Neutrophil (primary cell): ENCODE data around the gene ITGB2.

Source experiments
- H3K27ac ChIP-seq: fragments of 200-600 bp; sonication (generic); 2 replicates; pipeline ENCODE4 v1.5.1; 2016; ENCODE audit warnings: mild to moderate bottlenecking, moderate library complexity
- H3K27me3 ChIP-seq: fragments of 200-600 bp; sonication (generic); 2 replicates; pipeline ENCODE4 v1.6.0; 2016; ENCODE audit warnings: mild to moderate bottlenecking
- H3K36me3 ChIP-seq: fragments of 200-600 bp; sonication (generic); 2 replicates; pipeline ENCODE4 v1.5.1; 2017
- H3K4me1 ChIP-seq, 2 experiments: fragments of 200-600 bp in 1 of 2; sonication (generic) in 1 of 2; 1 replicate in 1 of 2; 2 replicates in 1 of 2; pipeline versions ENCODE4 v1.5.1 to v1.6.1; 2013 to 2016; ENCODE audit warnings: low read depth in 1 of 2, low read length in 1 of 2, mild to moderate bottlenecking in 1 of 2, moderate library complexity in 1 of 2; ENCODE audit not compliant: control insufficient read depth in 1 of 2, insufficient read depth in 1 of 2
- H3K4me3 ChIP-seq, 2 experiments: fragments of 200-600 bp in 1 of 2; sonication (generic) in 1 of 2; 1 replicate in 1 of 2; 2 replicates in 1 of 2; pipeline ENCODE4 v1.5.1; 2013 to 2016; ENCODE audit warnings: low read depth in 1 of 2, low read length in 1 of 2, mild to moderate bottlenecking in 1 of 2, moderate library complexity in 1 of 2
- H3K9me3 ChIP-seq: fragments of 200-600 bp; sonication (generic); 2 replicates; pipeline ENCODE4 v1.5.1; 2016
- CTCF ChIP-seq: fragments of 200-600 bp; sonication (generic); IDR thresholded peaks from 2 replicates; pipeline ENCODE4 v1.5.1; 2016; ENCODE audit warnings: antibody characterized with exemption

Gene ITGB2

GRCh38 chr21:44927587-44928461, 7.1 kb upstream of the ITGB2 start:
- Histone ChIP-seq H3K9me3 (no peaks in the 10 kb centered on the region), H3K36me3 (peaks cover 3% of the 10 kb centered on the region), H3K27ac (peak overlapping the region; percentile 99), H3K27me3 (no peaks in the 10 kb centered on the region), H3K4me1 (peaks cover 91 to 92% of the 10 kb centered on the region in 2 experiments), H3K4me3 (peak overlapping the region; percentile 76 to 97)
- TF ChIP-seq CTCF: no peak

GRCh38 chr21:44927259-44927586, 6.5 kb upstream of the ITGB2 start:
- no peaks in the 10 kb centered on the region for H3K27me3 ChIP-seq
- peaks cover 96% of the 10 kb centered on the region in 2 experiments for H3K4me1 ChIP-seq
- peaks cover 3% of the 10 kb centered on the region for H3K36me3 ChIP-seq
- peak overlapping the region; percentile 99 for H3K27ac ChIP-seq
- TF ChIP-seq CTCF: no peak
- peak overlapping the region; percentile 76 to 97 for H3K4me3 ChIP-seq
- H3K9me3 ChIP-seq: no peaks in the 10 kb centered on the region

DNA sequence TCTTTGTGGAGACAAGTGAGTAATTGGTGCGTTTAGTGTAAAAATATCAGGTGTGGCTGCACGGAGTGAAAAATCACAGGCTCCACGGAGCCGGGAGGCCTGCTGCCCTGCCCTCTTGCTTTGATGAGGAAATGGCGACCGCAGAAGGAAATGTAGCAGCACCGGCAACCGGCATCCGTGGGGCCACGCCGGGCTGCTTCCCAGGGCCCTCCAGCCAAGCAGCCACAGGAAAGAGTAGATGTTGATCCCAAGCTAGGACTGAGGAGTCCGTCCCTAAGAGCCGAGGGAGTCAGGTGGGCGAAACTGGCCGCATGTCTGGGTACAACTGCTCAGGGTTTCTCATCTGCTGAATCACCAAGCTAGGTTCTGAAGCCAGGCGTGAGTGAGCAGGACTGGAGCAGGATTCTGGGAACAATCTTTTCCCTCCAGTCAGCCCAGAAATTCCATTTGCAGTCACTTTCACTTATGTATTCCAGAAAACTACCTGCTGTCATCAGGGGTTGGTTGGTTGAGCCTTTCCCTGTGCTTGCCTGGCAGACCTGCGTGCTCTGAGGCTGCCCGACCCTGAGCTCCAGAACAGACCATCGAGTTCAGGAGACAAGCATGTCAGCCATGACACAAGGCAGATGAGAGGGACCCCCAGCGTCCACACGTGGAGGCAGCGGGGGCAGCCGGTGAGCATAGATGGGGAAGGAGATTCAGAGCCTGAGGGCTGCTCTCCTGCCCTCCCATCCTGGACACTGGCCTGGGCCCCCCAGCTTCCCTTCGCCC, 5.8 kb upstream of the ITGB2 start:
- no peak for TF ChIP-seq CTCF
- Histone ChIP-seq H3K27me3 (no peaks in the 10 kb centered on the region), H3K27ac (peak overlapping the region; percentile 99), H3K9me3 (no peaks in the 10 kb centered on the region), H3K36me3 (peaks cover 3% of the 10 kb centered on the region), H3K4me1 (peaks cover 100% of the 10 kb centered on the region in 2 experiments), H3K4me3 (peak overlapping the region; percentile 76 to 97)

- H3K4me1 ChIP-seq: peaks cover 96 to 99% of the 10 kb centered on the region in 2 experiments
- peak overlapping the region; percentile 99 for H3K27ac ChIP-seq
- peak overlapping the region; percentile 76 to 97 for H3K4me3 ChIP-seq
Observed at GRCh38 chr21:44925378-44925755, 4.7 kb upstream of the ITGB2 start.

More at GRCh38 chr21:44925378-44925755, 4.7 kb upstream of the ITGB2 start:
- no peaks in the 10 kb centered on the region for H3K9me3 ChIP-seq
- no peaks in the 10 kb centered on the region for H3K27me3 ChIP-seq
- peaks cover 3% of the 10 kb centered on the region for H3K36me3 ChIP-seq
- no peak for TF ChIP-seq CTCF
